Effector CD8-positive, alpha-beta T cell (primary cell): ENCODE results near the gene SLC35F5.
"Not testable (repeated sequence)": the region's sequence is repeated elsewhere in the genome, so short reads cannot be mapped to it uniquely, and the experiment has no call there.

Source experiments
- DNase-seq: peaks from one replicate; lab custom pipeline; 2025; lab: John Stamatoyannopoulos, UW
- total RNA-seq, 4 experiments: gene quantifications; one replicate each; lab custom pipeline; 2026; lab: John Stamatoyannopoulos, UW

Gene SLC35F5
- 51.7 to 81.7 (median 63.2) reads per million in 4 experiments for total RNA-seq

GRCh38 chr2:113756355-113757137 lies at the start of gene SLC35F5:
Gene SLC35F5 (minus strand): TSS chr2:113756642. CDS start chr2:113756409, 233 bp downstream.
- DNase-seq: peak; percentile 91

- DNase-seq: no peak
Observed at GRCh38 chr2:113799375-113799774, 42.9 kb upstream of the SLC35F5 start.

- DNase-seq: no peak
Observed at GRCh38 chr2:113797237-113797636, 40.8 kb upstream of the SLC35F5 start.

- no peak for DNase-seq
Observed at GRCh38 chr2:113796592-113797175, 40.2 kb upstream of the SLC35F5 start.

- DNase-seq: no peak
Observed at GRCh38 chr2:113795405-113795920, 39.0 kb upstream of the SLC35F5 start.

- no peak for DNase-seq
Observed at GRCh38 chr2:113791697-113792590, 35.5 kb upstream of the SLC35F5 start.

GRCh38 chr2:113784823-113785744 lies 28.6 kb upstream of the SLC35F5 start:
- no peak for DNase-seq

GRCh38 chr2:113780472-113780871 lies 24.0 kb upstream of the SLC35F5 start:
- no peak for DNase-seq

- DNase-seq: no peak
Observed at GRCh38 chr2:113777371-113777770, 20.9 kb upstream of the SLC35F5 start.

- no peak for DNase-seq
Observed at GRCh38 chr2:113776949-113777348, 20.5 kb upstream of the SLC35F5 start.

- DNase-seq: not testable (repeated sequence)
Observed at GRCh38 chr2:113774616-113775015, 18.2 kb upstream of the SLC35F5 start.

GRCh38 chr2:113770929-113771328 lies 14.5 kb upstream of the SLC35F5 start:
- DNase-seq: no peak

- DNase-seq: no peak
Observed at GRCh38 chr2:113769555-113769954, 13.1 kb upstream of the SLC35F5 start.

- no peak for DNase-seq
Observed at GRCh38 chr2:113768770-113769169, 12.3 kb upstream of the SLC35F5 start.

- DNase-seq: no peak
Observed at GRCh38 chr2:113767811-113768460, 11.5 kb upstream of the SLC35F5 start.

- no peak for DNase-seq
Observed at GRCh38 chr2:113765276-113765675, 8.8 kb upstream of the SLC35F5 start.

- DNase-seq: no peak
Observed at GRCh38 chr2:113762377-113763118, 6.1 kb upstream of the SLC35F5 start.

GRCh38 chr2:113760400-113760799 lies 4.0 kb upstream of the SLC35F5 start:
- DNase-seq: no peak

GRCh38 chr2:113757138-113757657 lies 756 bp upstream of the SLC35F5 start:
- DNase-seq: no peak
